Measurements from ENCODE around the gene FRMPD4.
"Not testable (repeated sequence)": the region's sequence is repeated elsewhere in the genome, so short reads cannot be mapped to it uniquely, and the experiment has no call there.

Gene FRMPD4

GRCh38 chrX:12138361-12139313 is at the start of gene FRMPD4:
Gene FRMPD4, plus strand, starts transcription at chrX:12138473. Its CDS starts 499 bp downstream, at chrX:12138972.
- DNase-seq, result peak; percentile 13

- DNase-seq, result no peak
Observed at GRCh38 chrX:12089740-12090139, 48.5 kb upstream of the FRMPD4 start.

GRCh38 chrX:12113321-12113720 is 25.0 kb upstream of the FRMPD4 start:
- no peak for DNase-seq

GRCh38 chrX:12115377-12115776 is 22.9 kb upstream of the FRMPD4 start:
- DNase-seq, result no peak

- no peak for DNase-seq
Observed at GRCh38 chrX:12118134-12118533, 20.1 kb upstream of the FRMPD4 start.

GRCh38 chrX:12128017-12128416 is 10.3 kb upstream of the FRMPD4 start:
- no peak for DNase-seq

GRCh38 chrX:12137951-12138360 is 317 bp upstream of the FRMPD4 start:
- DNase-seq, result no peak

GRCh38 chrX:12139934-12140611 is 1.8 kb downstream of the FRMPD4 start:
- DNase-seq, result no peak

GRCh38 chrX:12141511-12141910 is 3.2 kb downstream of the FRMPD4 start:
- no peak for DNase-seq

- no peak for DNase-seq
Observed at GRCh38 chrX:12142661-12143060, 4.4 kb downstream of the FRMPD4 start.

- no peak for DNase-seq
Observed at GRCh38 chrX:12145402-12145801, 7.1 kb downstream of the FRMPD4 start.

GRCh38 chrX:12149670-12150407 is 11.6 kb downstream of the FRMPD4 start:
- DNase-seq, result no peak

- no peak for DNase-seq
Observed at GRCh38 chrX:12153317-12153716, 15.0 kb downstream of the FRMPD4 start.

GRCh38 chrX:12153741-12154140 is 15.5 kb downstream of the FRMPD4 start:
- DNase-seq, result no peak

GRCh38 chrX:12159799-12160198 is 21.5 kb downstream of the FRMPD4 start:
- DNase-seq, result no peak

GRCh38 chrX:12162420-12162819 is 24.1 kb downstream of the FRMPD4 start:
- DNase-seq, result no peak

GRCh38 chrX:12164180-12164579 is 25.9 kb downstream of the FRMPD4 start:
- not testable (repeated sequence) for DNase-seq

GRCh38 chrX:12170755-12171154 is 32.5 kb downstream of the FRMPD4 start:
- DNase-seq, result no peak

- DNase-seq, result no peak
Observed at GRCh38 chrX:12174358-12174757, 36.1 kb downstream of the FRMPD4 start.

GRCh38 chrX:12197030-12197429 is 58.8 kb downstream of the FRMPD4 start:
- no peak for DNase-seq

GRCh38 chrX:12206413-12206812 is 68.1 kb downstream of the FRMPD4 start:
- DNase-seq, result no peak

- DNase-seq, result no peak
Observed at GRCh38 chrX:12210196-12210815, 72.0 kb downstream of the FRMPD4 start.

GRCh38 chrX:12210971-12211370 is 72.7 kb downstream of the FRMPD4 start:
- no peak for DNase-seq

Measured in NCI-H1105 treated with DMSO at 0.1 percent for 48 hours (cell line).